SU-DHL-6 (cell line): ENCODE results near the gene ZNF438.

Experiments
- H2AFZ ChIP-seq: fragments of 200-600 bp; sonication (generic); 2 replicates; pipeline ENCODE4 v1.6.1; 2014; ENCODE audit warnings: low read depth, mild to moderate bottlenecking, moderate library complexity, mixed read lengths, antibody characterized with exemption, low read length; ENCODE audit not compliant: severe bottlenecking
- H3F3A ChIP-seq: fragments of 200-600 bp; shearing (Covaris generic); 2 replicates; pipeline ENCODE4 v1.6.0; 2016; ENCODE audit warnings: antibody characterized with exemption, mild to moderate bottlenecking; ENCODE audit not compliant: insufficient read depth
- H3K27ac ChIP-seq: fragments of 200-600 bp; sonication (generic); 2 replicates; pipeline ENCODE4 v1.5.1; 2016; ENCODE audit warnings: low read depth, mild to moderate bottlenecking, low read length, moderate library complexity, mixed read lengths
- H3K27me3 ChIP-seq: fragments of 200-600 bp; sonication (generic), shearing (Covaris generic); 2 replicates; pipeline ENCODE4 v1.6.0; 2014; ENCODE audit warnings: mild to moderate bottlenecking, low read length
- H3K36me3 ChIP-seq: fragments of 200-600 bp; sonication (generic); 2 replicates; pipeline ENCODE4 v1.6.1; 2014; ENCODE audit warnings: mild to moderate bottlenecking, low read length, mixed read lengths
- H3K4me2 ChIP-seq: fragments of 300-600, 200-600 bp; shearing (Covaris generic), sonication (generic); 2 replicates; pipeline ENCODE4 v1.6.0; 2014; ENCODE audit warnings: low read length, low read depth, mild to moderate bottlenecking; ENCODE audit not compliant: poor library complexity, severe bottlenecking
- H3K4me3 ChIP-seq: fragments of 200-600 bp; sonication (generic); 2 replicates; pipeline ENCODE4 v1.5.1; 2014; ENCODE audit warnings: antibody characterized with exemption, low read length, mild to moderate bottlenecking, mixed read lengths; ENCODE audit not compliant: insufficient read depth, poor library complexity, severe bottlenecking
- H3K79me2 ChIP-seq: fragments of 200-600 bp; sonication (generic); 2 replicates; pipeline ENCODE4 v1.6.1; 2014; ENCODE audit warnings: mild to moderate bottlenecking, low read length, moderate library complexity; ENCODE audit not compliant: insufficient read depth
- H3K9ac ChIP-seq: fragments of 200-600 bp; sonication (generic); 2 replicates; pipeline ENCODE4 v1.7.0; 2014; ENCODE audit warnings: mild to moderate bottlenecking, low read length
- H3K9me2 ChIP-seq: fragments of 200-600 bp; sonication (generic); replicated peaks from 2 replicates; pipeline ENCODE4 v1.6.1; 2014; ENCODE audit warnings: low read length; ENCODE audit not compliant: insufficient read depth
- H3K9me3 ChIP-seq: fragments of 200-600 bp; sonication (generic); 2 replicates; pipeline ENCODE4 v1.6.1; 2014; ENCODE audit warnings: low read length, mixed read lengths; ENCODE audit not compliant: insufficient read depth
- H4K20me1 ChIP-seq: fragments of 200-600 bp; sonication (generic); 2 replicates; pipeline ENCODE4 v1.6.1; 2014; ENCODE audit warnings: low read depth, mild to moderate bottlenecking, antibody characterized with exemption, low read length, moderate library complexity, mixed read lengths
- CTCF ChIP-seq: fragments of 200-600 bp; sonication (generic); IDR thresholded peaks from one replicate; pipeline ENCODE4 v1.5.1; 2017; ENCODE audit warnings: antibody characterized with exemption, mild to moderate bottlenecking, low read length, moderate library complexity; ENCODE audit not compliant: insufficient read depth, poor library complexity, severe bottlenecking
- EZH2phosphoT487 ChIP-seq: fragments of 200-600 bp; sonication (generic), shearing (Covaris generic); conservative IDR thresholded peaks from 2 replicates; pipeline ENCODE4 v1.6.1; 2018; ENCODE audit warnings: mild to moderate bottlenecking, antibody characterized with exemption, low read length, moderate library complexity, mixed read lengths

The ZNF438 gene

DNA sequence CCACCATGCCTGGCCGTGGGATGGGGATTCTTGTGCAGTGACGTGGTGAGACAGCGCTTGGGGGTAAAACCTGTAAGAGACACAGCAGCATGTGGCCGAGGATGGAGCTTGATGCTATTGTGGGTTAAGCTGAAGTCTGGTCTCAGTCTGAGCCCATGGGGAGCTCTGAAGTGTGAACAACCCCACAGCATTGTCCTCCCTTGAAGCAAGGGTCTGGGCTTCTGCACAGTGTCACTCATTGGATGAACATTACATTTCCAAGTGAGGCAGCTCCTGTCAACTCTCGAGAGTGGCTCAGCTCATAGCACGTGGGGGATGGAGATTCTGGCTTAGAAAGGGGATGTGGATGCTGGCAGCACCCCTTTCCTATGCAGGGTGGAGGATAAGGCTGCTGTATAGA, 32.2 kb upstream of the ZNF438 start:
- H2AFZ ChIP-seq, result no peak overlapping the region
- no peak for TF ChIP-seq CTCF
- TF ChIP-seq EZH2phosphoT487, result no peak
- no peaks in the 10 kb centered on the region for H3F3A ChIP-seq
- H3K27me3 ChIP-seq, result no peaks in the 10 kb centered on the region
- no peaks in the 10 kb centered on the region for H3K36me3 ChIP-seq
- H3K4me3 ChIP-seq, result no peak overlapping the region
- H3K9me2 ChIP-seq, result no peaks in the 10 kb centered on the region
- no peak overlapping the region for H3K4me2 ChIP-seq
- no peaks in the 10 kb centered on the region for H4K20me1 ChIP-seq
- no peaks in the 10 kb centered on the region for H3K79me2 ChIP-seq
- no peak overlapping the region for H3K9ac ChIP-seq
- no peaks in the 10 kb centered on the region for H3K9me3 ChIP-seq
- H3K27ac ChIP-seq, result no peak overlapping the region

DNA sequence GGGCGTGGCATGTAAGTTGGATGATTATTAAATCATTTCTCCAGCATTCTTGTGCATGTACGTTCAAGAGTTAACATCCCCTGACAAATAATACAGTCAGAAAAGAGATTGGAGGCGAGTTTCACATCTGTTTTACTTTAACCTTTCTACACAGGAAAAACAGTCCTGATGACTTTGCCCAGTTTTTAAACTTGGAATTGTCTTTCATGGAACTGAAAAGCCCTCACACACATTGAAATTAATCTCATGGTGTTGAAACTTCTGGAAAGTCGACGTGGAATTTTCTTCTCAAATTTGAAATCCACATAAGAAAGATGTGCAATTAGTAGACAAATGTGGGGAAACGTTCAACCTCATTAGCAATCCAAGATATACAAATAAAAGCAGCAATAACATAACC, 31.2 kb upstream of the ZNF438 start:
- Histone ChIP-seq H4K20me1 (no peaks in the 10 kb centered on the region), H3K36me3 (no peaks in the 10 kb centered on the region), H3K79me2 (no peaks in the 10 kb centered on the region), H3K27ac (no peak overlapping the region), H3K9ac (no peak overlapping the region), H3K4me2 (no peak overlapping the region), H2AFZ (no peak overlapping the region), H3K9me3 (no peaks in the 10 kb centered on the region), H3K9me2 (no peaks in the 10 kb centered on the region), H3K4me3 (no peak overlapping the region), H3K27me3 (no peaks in the 10 kb centered on the region), H3F3A (no peaks in the 10 kb centered on the region)
- TF ChIP-seq CTCF (no peak), EZH2phosphoT487 (no peak)

DNA sequence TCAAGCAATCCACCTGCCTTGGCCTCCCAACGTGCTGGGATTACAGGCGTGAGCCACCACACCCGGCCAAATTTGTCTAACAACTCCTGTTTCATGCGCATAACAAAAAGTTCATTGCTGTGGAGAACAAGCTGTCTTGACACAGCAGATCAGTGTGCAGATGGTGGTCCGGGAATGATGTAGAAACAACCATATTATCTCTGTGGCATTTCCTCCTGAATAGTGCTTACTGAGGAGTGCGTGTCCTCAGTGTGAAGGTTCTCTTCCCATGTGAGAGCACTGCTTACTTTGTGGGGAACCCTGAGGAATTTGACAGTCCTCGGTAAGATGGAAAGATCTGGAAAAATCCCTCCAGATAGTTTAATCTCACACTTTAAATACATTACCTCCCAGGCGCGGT, 30.3 kb upstream of the ZNF438 start:
- Histone ChIP-seq H4K20me1 (no peaks in the 10 kb centered on the region), H3K9me3 (no peaks in the 10 kb centered on the region), H2AFZ (no peak overlapping the region), H3F3A (no peaks in the 10 kb centered on the region), H3K27ac (no peak overlapping the region), H3K9ac (no peak overlapping the region), H3K9me2 (no peaks in the 10 kb centered on the region), H3K79me2 (no peaks in the 10 kb centered on the region), H3K36me3 (no peaks in the 10 kb centered on the region), H3K27me3 (no peaks in the 10 kb centered on the region), H3K4me2 (no peak overlapping the region), H3K4me3 (no peak overlapping the region)
- TF ChIP-seq CTCF (no peak), EZH2phosphoT487 (no peak)
